ACHN (cell line): Measurements from ENCODE around the gene HOOK1.

Source experiments
- DNase-seq: peaks from one replicate; pipeline ENCODE4 v3.0.0-alpha.2; 2015
- in situ Hi-C: cut with HindIII; loops from 2 replicates; pipeline ENCODE4 v1.10.0; 2017; ENCODE audit warnings: low sequenced_read_pairs, low pct_ligation_motif_present, low pct_unique_long_range_greater_than_20kb

The HOOK1 gene

GRCh38 chr1:59814901-59815825, at the start of gene HOOK1:
Gene HOOK1 (plus strand): TSS chr1:59814949. CDS start chr1:59815118, 169 bp downstream.
- DNase-seq, result peak; percentile 7

GRCh38 chr1:59765011-59765730, 49.6 kb upstream of the HOOK1 start:
- no peak for DNase-seq
- in situ Hi-C loops, result no loop called here

More at GRCh38 chr1:59814901-59815825, at the start of gene HOOK1:
- in situ Hi-C loops, result no loop called here

GRCh38 chr1:59766227-59766855, 48.4 kb upstream of the HOOK1 start:
- no peak for DNase-seq
- in situ Hi-C loops, result no loop called here

DNA sequence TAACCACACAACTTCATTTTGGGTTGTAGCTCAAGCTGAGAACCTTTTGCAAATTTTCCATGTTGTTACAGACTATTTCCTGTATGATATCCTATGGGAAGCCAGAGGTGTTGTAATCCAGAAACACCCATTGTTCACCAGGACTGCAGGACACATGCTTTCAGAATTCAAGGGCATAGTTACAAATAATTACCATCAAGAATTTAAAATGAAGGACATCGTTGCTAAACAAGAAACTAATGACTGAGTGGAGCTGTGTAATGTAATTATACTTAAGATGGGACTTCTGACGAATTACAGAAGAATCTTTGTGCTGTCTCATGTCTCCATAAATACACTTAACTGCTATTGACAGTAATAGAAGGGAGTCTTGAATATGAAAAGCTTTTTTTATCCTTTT, 47.6 kb upstream of the HOOK1 start:
- in situ Hi-C loops, result no loop called here
- no peak for DNase-seq

DNA sequence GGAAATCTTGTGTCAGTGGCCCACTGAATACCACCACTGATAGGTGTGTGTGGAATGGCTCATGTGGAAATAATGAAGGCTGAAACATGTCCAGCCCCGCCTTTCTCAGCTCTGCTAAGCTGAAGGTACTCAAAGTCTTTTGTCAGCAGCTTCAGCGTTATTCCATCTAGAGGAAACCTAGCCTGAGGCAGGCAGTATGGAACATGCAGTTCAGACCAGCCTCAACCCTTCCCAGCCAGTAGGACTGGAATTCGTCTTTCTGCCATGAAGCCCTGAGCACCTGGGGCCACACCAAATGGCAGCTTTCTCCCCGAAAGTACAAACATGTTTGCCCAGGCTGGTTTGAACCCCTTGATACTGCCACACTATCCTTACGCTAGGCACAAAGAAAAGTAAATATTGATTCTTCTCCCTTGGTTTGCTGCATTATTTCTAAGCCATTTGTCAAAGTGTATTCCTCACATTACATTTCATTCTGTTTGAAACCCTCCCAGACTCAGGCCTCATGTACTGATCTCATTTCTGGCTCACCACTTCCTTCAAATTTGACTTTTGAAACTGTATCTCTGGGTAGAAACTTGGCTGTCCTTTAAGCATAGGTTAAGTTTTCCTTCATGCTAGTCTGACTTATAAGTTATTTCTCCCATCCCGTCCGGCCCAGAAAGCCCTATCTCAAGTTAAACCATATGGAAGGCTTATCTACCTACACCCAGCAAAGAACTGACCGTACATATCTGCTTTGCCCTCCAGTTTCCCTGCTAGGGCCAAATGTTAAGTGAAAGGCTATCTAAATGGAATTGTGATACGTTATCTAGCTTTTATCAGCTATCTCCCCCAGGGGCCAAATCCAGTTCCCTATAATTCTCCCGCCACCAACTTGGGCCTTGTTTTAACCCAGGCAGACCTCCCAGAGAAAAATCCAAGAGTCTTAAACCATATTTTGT, 45.7 kb upstream of the HOOK1 start:
- in situ Hi-C loops, result no loop called here

GRCh38 chr1:59769736-59770095, 45.0 kb upstream of the HOOK1 start:
- DNase-seq, result no peak
- in situ Hi-C loops, result no loop called here

More for the DNA sequence above, 45.7 kb upstream of the HOOK1 start:
- no peak for DNase-seq

DNA sequence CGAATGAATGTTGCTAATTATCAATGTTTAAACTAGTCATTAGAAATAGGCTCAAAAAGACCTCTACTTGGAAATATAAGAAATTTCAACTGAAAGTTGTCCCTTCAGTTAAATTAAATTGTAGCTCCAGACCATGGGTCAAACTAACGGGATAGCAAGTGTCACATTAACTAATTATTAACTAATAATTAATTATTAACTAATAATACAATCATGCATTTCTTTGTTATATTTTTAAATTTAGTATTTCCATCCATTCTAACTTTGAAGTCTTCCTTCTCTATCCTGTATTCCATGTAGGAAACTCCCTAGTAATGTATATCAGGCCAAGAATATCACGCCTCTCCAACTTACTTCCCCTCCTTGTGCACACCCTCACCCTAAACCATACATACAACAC, 43.4 kb upstream of the HOOK1 start:
- DNase-seq, result no peak
- in situ Hi-C loops, result no loop called here

DNA sequence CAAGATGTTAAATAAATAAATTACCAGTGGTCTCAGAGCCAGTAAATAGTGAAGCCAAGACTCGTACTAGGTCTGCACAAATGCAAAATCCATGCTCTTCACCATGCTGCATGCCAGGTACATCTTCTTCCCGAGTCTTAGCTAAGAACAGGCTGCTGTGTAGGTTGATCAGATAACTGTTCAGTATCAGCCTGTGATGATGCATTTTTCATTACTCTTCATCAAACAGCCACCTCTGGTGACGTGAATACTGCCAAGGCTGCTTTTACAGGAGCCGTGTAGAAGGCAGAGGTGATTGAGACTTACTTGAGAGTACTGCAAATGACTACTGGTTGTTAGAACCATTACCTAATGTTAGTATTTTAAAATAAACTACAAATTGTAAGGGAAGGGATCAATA, 39.3 kb upstream of the HOOK1 start:
- DNase-seq, result no peak
- in situ Hi-C loops, result no loop called here

GRCh38 chr1:59776960-59777852, 37.5 kb upstream of the HOOK1 start:
- in situ Hi-C loops, result no loop called here
- no peak for DNase-seq

DNA sequence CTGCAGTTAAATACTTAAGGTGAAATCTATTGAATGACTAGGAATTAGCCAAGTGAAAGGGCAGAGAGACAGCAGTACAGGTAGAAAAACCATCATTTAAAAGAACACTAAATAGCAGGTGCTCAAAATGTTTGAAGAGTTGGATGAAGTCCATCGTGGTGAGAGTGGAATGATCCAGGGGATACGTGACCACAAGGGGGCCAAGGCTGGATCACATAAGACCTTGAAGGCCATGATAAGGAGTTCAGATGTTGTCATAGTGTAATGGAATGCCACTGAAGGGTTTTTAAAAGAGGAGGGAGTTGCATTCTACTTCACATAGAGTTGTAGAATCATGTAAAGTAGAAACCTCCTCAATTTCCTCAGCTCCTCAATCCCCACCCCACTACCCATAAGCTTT, 34.8 kb upstream of the HOOK1 start:
- in situ Hi-C loops, result no loop called here

GRCh38 chr1:59788825-59789224, 25.9 kb upstream of the HOOK1 start:
- no peak for DNase-seq
- in situ Hi-C loops, result no loop called here

More for the DNA sequence above, 34.8 kb upstream of the HOOK1 start:
- no peak for DNase-seq

- no peak for DNase-seq
These were observed 16.1 kb upstream of the HOOK1 start for GRCh38 chr1:59798600-59798999.

DNA sequence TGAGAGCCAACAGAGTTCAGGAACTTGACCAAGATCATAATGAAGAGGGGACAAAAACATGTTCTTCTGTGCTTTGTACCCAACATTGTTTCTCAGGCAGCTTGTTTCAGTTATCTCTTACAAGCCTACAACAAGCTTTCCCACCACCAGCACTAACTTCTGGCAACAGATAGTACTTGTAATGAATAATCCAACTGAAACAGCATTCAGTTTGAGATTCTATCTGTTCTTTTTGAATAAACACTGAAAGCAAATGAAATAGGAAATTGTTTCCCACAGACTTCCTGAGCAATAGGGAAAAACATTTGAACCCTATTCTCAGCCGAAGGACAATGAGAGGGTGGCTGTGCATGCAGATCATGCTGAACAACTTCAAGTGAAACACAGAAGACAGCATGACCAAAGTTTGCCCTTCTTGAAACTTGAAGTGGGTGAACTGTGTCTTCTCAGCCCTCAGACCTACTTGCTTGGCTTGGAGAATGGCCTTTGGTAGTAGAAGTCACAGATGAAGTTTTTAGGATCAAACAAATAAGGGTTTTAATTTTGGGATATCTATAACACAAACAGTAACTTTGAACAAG, 11.2 kb upstream of the HOOK1 start:
- DNase-seq, result no peak
- in situ Hi-C loops, result no loop called here

More at GRCh38 chr1:59798600-59798999, 16.1 kb upstream of the HOOK1 start:
- in situ Hi-C loops, result no loop called here

GRCh38 chr1:59804301-59804700, 10.4 kb upstream of the HOOK1 start:
- DNase-seq, result no peak
- in situ Hi-C loops, result no loop called here

GRCh38 chr1:59805554-59805953, 9.2 kb upstream of the HOOK1 start:
- DNase-seq, result no peak

GRCh38 chr1:59814180-59814900, 409 bp upstream of the HOOK1 start:
- in situ Hi-C loops, result no loop called here
- DNase-seq, result peak; percentile 97

More at GRCh38 chr1:59805554-59805953, 9.2 kb upstream of the HOOK1 start:
- in situ Hi-C loops, result no loop called here
